Upper lobe of left lung (tissue), 4 donors: Measurements from ENCODE around the gene RORB.

Experiments used
- CTCF ChIP-seq, 6 experiments: fragments of 450-650 bp in 4 of 6; fragments of 200-600 bp in 2 of 6; sonication (generic) in 2 of 6; IDR thresholded peaks; one replicate each; pipeline ENCODE4 v1.5.1; 2016 to 2019; ENCODE audit warnings: antibody characterized with exemption in 6 of 6
- EP300 ChIP-seq, 4 donors: sonication (generic); formaldehyde crosslinking; IDR thresholded peaks; one replicate each; pipeline ENCODE4 v1.5.1; 2017; ENCODE audit warnings: antibody characterized with exemption in 4 of 4, control low read depth in 2 of 4
- POLR2A ChIP-seq, 4 donors: fragments of 450-650 bp; IDR thresholded peaks; one replicate each; pipeline ENCODE4 v1.5.1; 2016 to 2017; ENCODE audit warnings: antibody characterized with exemption in 4 of 4, mild to moderate bottlenecking in 2 of 4
- POLR2AphosphoS5 ChIP-seq, 2 donors: sonication (generic); formaldehyde crosslinking; IDR thresholded peaks; one replicate each; pipeline ENCODE4 v1.5.1; 2017; ENCODE audit warnings: antibody characterized with exemption in 2 of 2

GRCh38 chr9:74498621-74499095 is 1.5 kb downstream of the RORB start:
- no peak for TF ChIP-seq CTCF (IDR thresholded peaks at IDR 0.05)
- no peak for TF ChIP-seq POLR2AphosphoS5 (IDR thresholded peaks at IDR 0.05)
- TF ChIP-seq EP300 (IDR thresholded peaks at IDR 0.05) = no peak
- no peak for TF ChIP-seq POLR2A (IDR thresholded peaks at IDR 0.05)
